Right lobe of liver (tissue), 6 donors: ENCODE measurements around the gene TSHZ3. TPM values are rescaled to one million over a fixed set of nuclear protein-coding genes. Genes with fewer than 3 reads are reported as not detected.

Experiments used
- ATAC-seq, 4 donors: fragments of 200-7000 bp; cut with Tn5 transposase; one replicate each; pipeline ENCODE4 v1.9.1; 2020; ENCODE audit warnings: mild to moderate bottlenecking in 4 of 4, moderate library complexity in 4 of 4
- DNase-seq, 3 donors: peaks; one replicate each; pipeline ENCODE4 v3.0.0-alpha.2; 2020
- H3K27ac ChIP-seq, 3 donors: fragments of 200-600 bp; one replicate each; pipeline ENCODE4 v1.8.0; 2022
- H3K27me3 ChIP-seq, 2 donors: fragments of 200-600 bp; one replicate each; pipeline ENCODE4 v1.8.0; 2022
- H3K36me3 ChIP-seq, 4 donors: fragments of 200-600 bp; sonication (generic) in 1 of 4; one replicate each; pipeline versions ENCODE4 v1.5.1 to v1.8.0; 2017 to 2022; ENCODE audit warnings: control low read depth in 1 of 4
- H3K4me1 ChIP-seq, 4 donors: fragments of 200-600 bp; sonication (generic) in 1 of 4; one replicate each; pipeline versions ENCODE4 v1.5.1 to v1.8.0; 2017 to 2022; ENCODE audit warnings: control low read depth in 1 of 4
- H3K4me3 ChIP-seq, 3 donors: fragments of 200-600 bp; one replicate each; pipeline ENCODE4 v1.8.0; 2022
- H3K9me3 ChIP-seq, 4 donors: fragments of 200-600 bp; sonication (generic) in 1 of 4; one replicate each; pipeline versions ENCODE4 v1.5.1 to v1.8.0; 2017 to 2022; ENCODE audit warnings: control low read depth in 1 of 4
- CTCF ChIP-seq, 4 donors: fragments of 200-600 bp in 3 of 4; fragments of 450-650 bp in 1 of 4; IDR thresholded peaks; one replicate each; pipeline versions ENCODE4 v1.5.1 to v1.8.0; 2016 to 2022; ENCODE audit warnings: antibody characterized with exemption in 4 of 4, mild to moderate bottlenecking in 2 of 4
- POLR2A ChIP-seq: fragments of 450-650 bp; IDR thresholded peaks from one replicate; pipeline ENCODE4 v1.6.1; 2017; ENCODE audit warnings: antibody characterized with exemption, mild to moderate bottlenecking
- WGBS: methylation state at CpG from one replicate; pipeline ENCODE4 v1.1.6; 2018; ENCODE audit warnings: low coverage, low lambda C conversion rate; ENCODE audit not compliant: insufficient coverage; ENCODE audit errors: missing lambda C conversion rate; 5-methylcytosine and 5-hydroxymethylcytosine counted together
- intact Hi-C, 2 donors: fragments of 100-400 bp; cut with DNase I; formaldehyde crosslinking; loops; one replicate each; pipeline versions ENCODE4 v1.11.2 to v1.14.1; 2022
- total RNA-seq, 6 experiments: library from RNA; depleted of rRNA in 2 of 6; stranded (reverse); fragments of >200 nt in 2 of 6; fragmentation: NEBNext Ultra II Directional in 3 of 6; extraction: Animal tissue kit (Norgen Biotek cat#: 25700) in 3 of 6; gene quantifications; one replicate each; pipeline versions ENCODE4 v1.1.0 to v1.2.4, GENCODE V29; 2016 to 2023
- donor health status: DM: no; HTN: yes; CAD: no.
- donor health status: DM: no; HTN: no; CAD: no.
- donor health status: DM: no; HTN: no; CAD: no.
- donor health status: DM: no; HTN: yes; CAD: no.
- donor health status: DM: no; HTN: yes; CAD: no.

The TSHZ3 gene
- total RNA-seq, 6 experiments from 2014 or later: 1.2 to 1.6 (median 1.3) TPM

- Histone ChIP-seq H3K4me3 (no peak overlapping the region), H3K36me3 (no peaks in the 10 kb centered on the region), H3K9me3 (no peaks in the 10 kb centered on the region), H3K4me1 (no peaks in the 10 kb centered on the region), H3K27ac (no peak overlapping the region), H3K27me3 (no peaks in the 10 kb centered on the region)
- DNase-seq: no peak
- TF ChIP-seq CTCF (IDR thresholded peaks at IDR 0.05) (no peak), POLR2A (no peak)
- WGBS: 35% methylated on average over 2 of the region's 2 CpGs
- intact Hi-C loops: no loop called here
- ATAC-seq: no peak
Measured at GRCh38 chr19:31372246-31372781, 23.1 kb upstream of the TSHZ3 start.

- Histone ChIP-seq H3K27ac (no peak overlapping the region), H3K4me3 (no peak overlapping the region), H3K4me1 (no peaks in the 10 kb centered on the region), H3K36me3 (no peaks in the 10 kb centered on the region), H3K27me3 (no peaks in the 10 kb centered on the region), H3K9me3 (no peaks in the 10 kb centered on the region)
- no peak for DNase-seq
- ATAC-seq: no peak
- 68% methylated on average over 2 of the region's 5 CpGs for WGBS
- intact Hi-C loops: no loop called here
- TF ChIP-seq POLR2A (no peak), CTCF (IDR thresholded peaks at IDR 0.05) (no peak)
Measured at GRCh38 chr19:31370216-31370615, 21.0 kb upstream of the TSHZ3 start.

- Histone ChIP-seq H3K4me3 (no peak overlapping the region), H3K27ac (no peak overlapping the region), H3K4me1 (no peaks in the 10 kb centered on the region), H3K27me3 (no peaks in the 10 kb centered on the region), H3K36me3 (no peaks in the 10 kb centered on the region), H3K9me3 (no peaks in the 10 kb centered on the region)
- TF ChIP-seq POLR2A (no peak), CTCF (IDR thresholded peaks at IDR 0.05) (no peak)
- intact Hi-C loops: no loop called here
- 31% methylated on average over 3 of the region's 3 CpGs for WGBS
- ATAC-seq (no peak), DNase-seq (no peak)
Measured at GRCh38 chr19:31364963-31365362, 15.7 kb upstream of the TSHZ3 start.

- Histone ChIP-seq H3K4me1 (no peaks in the 10 kb centered on the region), H3K36me3 (no peaks in the 10 kb centered on the region), H3K4me3 (no peak overlapping the region), H3K9me3 (no peaks in the 10 kb centered on the region), H3K27me3 (no peaks in the 10 kb centered on the region), H3K27ac (no peak overlapping the region)
- TF ChIP-seq CTCF (IDR thresholded peaks at IDR 0.05) (no peak), POLR2A (no peak)
- DNase-seq (no peak), ATAC-seq (no peak)
- intact Hi-C loops: no loop called here
- WGBS: 68% methylated on average over 5 of the region's 5 CpGs
Measured at GRCh38 chr19:31361728-31362127, 12.5 kb upstream of the TSHZ3 start.

- Histone ChIP-seq H3K27me3 (peaks cover 0 to 4% of the 10 kb centered on the region in 2 donors), H3K27ac (no peak overlapping the region), H3K36me3 (no peaks in the 10 kb centered on the region), H3K4me3 (no peak overlapping the region), H3K9me3 (no peaks in the 10 kb centered on the region), H3K4me1 (no peaks in the 10 kb centered on the region)
- intact Hi-C loops: no loop called here
- 16% methylated on average over 10 of the region's 10 CpGs for WGBS
- ATAC-seq: no peak
- DNase-seq: no peak
- no peak for TF ChIP-seq CTCF (IDR thresholded peaks at IDR 0.05)
- TF ChIP-seq POLR2A: no peak
Measured at GRCh38 chr19:31357315-31357673, 8.1 kb upstream of the TSHZ3 start.
